Ishikawa (cell line): ENCODE results near the gene CDH13.

Source experiments
- CEBPB ChIP-seq: IDR thresholded peaks from 2 replicates; pipeline ENCODE4 v1.6.1; 2012
- CREB1 ChIP-seq: IDR thresholded peaks from 2 replicates; pipeline ENCODE4 v1.6.1; 2012; ENCODE audit warnings: low read depth
- EGR1 ChIP-seq: IDR thresholded peaks from 2 replicates; pipeline ENCODE4 v1.6.1; 2012
- EP300 ChIP-seq: IDR thresholded peaks from 2 replicates; pipeline ENCODE4 v1.6.1; 2012; ENCODE audit warnings: borderline replicate concordance
- FOXM1 ChIP-seq: IDR thresholded peaks from 2 replicates; pipeline ENCODE4 v1.6.1; 2012; ENCODE audit warnings: low read depth, borderline replicate concordance
- NFIC ChIP-seq: IDR thresholded peaks from 2 replicates; pipeline ENCODE4 v1.6.1; 2012
- RAD21 ChIP-seq: IDR thresholded peaks from 2 replicates; pipeline ENCODE4 v1.6.1; 2012; ENCODE audit warnings: low read depth
- TAF1 ChIP-seq: IDR thresholded peaks from 2 replicates; pipeline ENCODE4 v1.6.1; 2012; ENCODE audit warnings: low read depth, mild to moderate bottlenecking
- TCF12 ChIP-seq: IDR thresholded peaks from 2 replicates; pipeline ENCODE4 v1.6.1; 2012; ENCODE audit warnings: low read depth
- TEAD4 ChIP-seq: IDR thresholded peaks from 2 replicates; pipeline ENCODE4 v1.6.1; 2012
- USF1 ChIP-seq: IDR thresholded peaks from 2 replicates; pipeline ENCODE4 v1.6.1; 2012
- YY1 ChIP-seq: IDR thresholded peaks from 2 replicates; pipeline ENCODE4 v1.6.1; 2012; ENCODE audit warnings: low read depth
- ZBTB7A ChIP-seq: IDR thresholded peaks from 2 replicates; pipeline ENCODE4 v1.6.1; 2012; ENCODE audit warnings: low read depth
- TF ChIP-seq, protein P1 (sequence below): IDR thresholded peaks from 2 replicates; pipeline ENCODE4 v1.6.1; 2012
- TF ChIP-seq, protein P2 (sequence below): IDR thresholded peaks from 2 replicates; pipeline ENCODE4 v1.6.1; 2012; ENCODE audit warnings: low read depth, mild to moderate bottlenecking

CDH13 gene

DNA sequence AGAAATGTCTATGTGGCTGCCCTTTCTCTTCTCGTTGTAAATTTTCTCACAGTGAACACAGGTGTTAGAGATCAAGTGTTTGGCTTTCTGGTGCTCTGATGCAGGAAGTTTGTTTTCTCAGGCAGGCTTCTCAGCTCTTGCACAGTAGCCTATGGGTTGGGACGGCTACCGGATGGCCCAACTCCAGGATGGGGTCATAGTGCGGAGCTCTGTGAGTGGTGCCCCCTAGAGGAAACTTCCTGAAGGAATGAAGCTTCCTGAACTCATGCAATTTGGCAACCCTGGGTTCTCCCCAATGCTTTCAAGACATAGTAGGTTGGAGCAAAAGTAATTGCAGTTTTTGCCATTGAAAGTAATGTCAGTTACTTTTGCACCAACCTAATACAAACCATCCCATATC lies 773.5 kb downstream of the CDH13 start:
- TF ChIP-seq EGR1 (no peak), RAD21 (no peak), YY1 (no peak)

- TF ChIP-seq TEAD4 (no peak), USF1 (no peak), CREB1 (no peak), ZBTB7A (no peak), FOXM1 (no peak), EGR1 (no peak), TAF1 (no peak), YY1 (no peak)
- TF ChIP-seq, protein P1, sequence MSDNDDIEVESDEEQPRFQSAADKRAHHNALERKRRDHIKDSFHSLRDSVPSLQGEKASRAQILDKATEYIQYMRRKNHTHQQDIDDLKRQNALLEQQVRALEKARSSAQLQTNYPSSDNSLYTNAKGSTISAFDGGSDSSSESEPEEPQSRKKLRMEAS = no peak
Measured at GRCh38 chr16:83402160-83402814, 775.5 kb downstream of the CDH13 start.

DNA sequence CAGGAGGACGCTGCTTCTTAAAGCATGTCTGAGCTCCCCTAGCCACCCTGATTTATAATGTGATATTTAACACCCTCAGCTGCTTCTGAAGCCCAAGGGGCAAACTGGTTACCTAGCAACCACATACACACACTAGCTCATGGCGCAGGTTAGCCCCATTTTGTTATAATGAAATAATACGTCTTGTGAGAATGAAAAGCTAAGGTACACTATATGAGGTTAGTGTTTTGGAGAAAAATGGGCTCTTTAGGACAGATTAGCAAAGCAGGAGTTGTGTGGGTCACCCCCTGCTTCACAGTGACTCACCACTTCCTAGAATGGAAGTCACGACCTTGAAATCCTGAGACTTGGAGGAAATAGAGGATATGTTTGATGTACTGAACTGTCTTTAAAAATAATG lies 776.2 kb downstream of the CDH13 start:
- TF ChIP-seq TEAD4 (no peak), USF1 (no peak), EP300 (no peak), TAF1 (no peak), FOXM1 (no peak), CEBPB (no peak), CREB1 (no peak), NFIC (no peak), ZBTB7A (no peak)

GRCh38 chr16:83403761-83404160 lies 777.0 kb downstream of the CDH13 start:
- TF ChIP-seq TCF12 = no peak
- no peak for TF ChIP-seq CEBPB
- TF ChIP-seq CREB1 = no peak
- no peak for TF ChIP-seq RAD21
- TF ChIP-seq TAF1 = no peak
- TF ChIP-seq EGR1 = no peak
- no peak for TF ChIP-seq TEAD4

DNA sequence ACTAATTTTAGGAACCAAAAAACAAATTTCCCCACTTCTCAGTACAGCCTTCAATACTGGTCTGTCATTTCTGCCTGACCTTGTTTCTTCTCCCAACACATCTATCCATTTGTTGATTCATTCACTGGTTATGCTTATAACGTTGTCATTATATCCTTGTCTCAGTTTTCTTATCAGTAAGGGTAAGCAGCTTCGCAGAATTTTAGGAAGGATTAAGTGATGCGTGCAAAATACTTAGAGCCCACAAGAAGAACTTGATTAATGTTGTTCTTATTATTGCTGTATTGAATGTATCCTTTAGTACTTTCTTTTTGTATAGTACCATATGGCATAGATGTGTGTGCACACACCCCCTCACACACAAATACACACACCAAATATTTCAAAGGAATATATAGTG lies 777.5 kb downstream of the CDH13 start:
- TF ChIP-seq, protein P2, sequence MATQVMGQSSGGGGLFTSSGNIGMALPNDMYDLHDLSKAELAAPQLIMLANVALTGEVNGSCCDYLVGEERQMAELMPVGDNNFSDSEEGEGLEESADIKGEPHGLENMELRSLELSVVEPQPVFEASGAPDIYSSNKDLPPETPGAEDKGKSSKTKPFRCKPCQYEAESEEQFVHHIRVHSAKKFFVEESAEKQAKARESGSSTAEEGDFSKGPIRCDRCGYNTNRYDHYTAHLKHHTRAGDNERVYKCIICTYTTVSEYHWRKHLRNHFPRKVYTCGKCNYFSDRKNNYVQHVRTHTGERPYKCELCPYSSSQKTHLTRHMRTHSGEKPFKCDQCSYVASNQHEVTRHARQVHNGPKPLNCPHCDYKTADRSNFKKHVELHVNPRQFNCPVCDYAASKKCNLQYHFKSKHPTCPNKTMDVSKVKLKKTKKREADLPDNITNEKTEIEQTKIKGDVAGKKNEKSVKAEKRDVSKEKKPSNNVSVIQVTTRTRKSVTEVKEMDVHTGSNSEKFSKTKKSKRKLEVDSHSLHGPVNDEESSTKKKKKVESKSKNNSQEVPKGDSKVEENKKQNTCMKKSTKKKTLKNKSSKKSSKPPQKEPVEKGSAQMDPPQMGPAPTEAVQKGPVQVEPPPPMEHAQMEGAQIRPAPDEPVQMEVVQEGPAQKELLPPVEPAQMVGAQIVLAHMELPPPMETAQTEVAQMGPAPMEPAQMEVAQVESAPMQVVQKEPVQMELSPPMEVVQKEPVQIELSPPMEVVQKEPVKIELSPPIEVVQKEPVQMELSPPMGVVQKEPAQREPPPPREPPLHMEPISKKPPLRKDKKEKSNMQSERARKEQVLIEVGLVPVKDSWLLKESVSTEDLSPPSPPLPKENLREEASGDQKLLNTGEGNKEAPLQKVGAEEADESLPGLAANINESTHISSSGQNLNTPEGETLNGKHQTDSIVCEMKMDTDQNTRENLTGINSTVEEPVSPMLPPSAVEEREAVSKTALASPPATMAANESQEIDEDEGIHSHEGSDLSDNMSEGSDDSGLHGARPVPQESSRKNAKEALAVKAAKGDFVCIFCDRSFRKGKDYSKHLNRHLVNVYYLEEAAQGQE = no peak
- TF ChIP-seq TCF12 (no peak), TAF1 (no peak), NFIC (no peak), RAD21 (no peak), EP300 (no peak)

- TF ChIP-seq, protein P1 = no peak
- TF ChIP-seq CREB1 = no peak
- TF ChIP-seq CEBPB = no peak
- no peak for TF ChIP-seq EGR1
- TF ChIP-seq TCF12 = no peak
- TF ChIP-seq, protein P2 = no peak
- TF ChIP-seq RAD21 = no peak
- TF ChIP-seq NFIC = no peak
Measured at GRCh38 chr16:83407928-83408327, 781.2 kb downstream of the CDH13 start.

- TF ChIP-seq TCF12 (no peak), CREB1 (no peak), NFIC (no peak), EGR1 (no peak), TEAD4 (no peak), RAD21 (no peak)
- TF ChIP-seq, protein P1 = no peak
Measured at GRCh38 chr16:83409347-83409746, 782.6 kb downstream of the CDH13 start.
